EH (cell line): Measurements from ENCODE around the gene ZNF605.
"Not testable (repeated sequence)": the region's sequence is repeated elsewhere in the genome, so short reads cannot be mapped to it uniquely, and the experiment has no call there.

ENCODE experiments used
- DNase-seq: peaks from one replicate; pipeline ENCODE4 v3.0.0-alpha.2; 2015; ENCODE audit warnings: low read depth

ZNF605 gene

DNA sequence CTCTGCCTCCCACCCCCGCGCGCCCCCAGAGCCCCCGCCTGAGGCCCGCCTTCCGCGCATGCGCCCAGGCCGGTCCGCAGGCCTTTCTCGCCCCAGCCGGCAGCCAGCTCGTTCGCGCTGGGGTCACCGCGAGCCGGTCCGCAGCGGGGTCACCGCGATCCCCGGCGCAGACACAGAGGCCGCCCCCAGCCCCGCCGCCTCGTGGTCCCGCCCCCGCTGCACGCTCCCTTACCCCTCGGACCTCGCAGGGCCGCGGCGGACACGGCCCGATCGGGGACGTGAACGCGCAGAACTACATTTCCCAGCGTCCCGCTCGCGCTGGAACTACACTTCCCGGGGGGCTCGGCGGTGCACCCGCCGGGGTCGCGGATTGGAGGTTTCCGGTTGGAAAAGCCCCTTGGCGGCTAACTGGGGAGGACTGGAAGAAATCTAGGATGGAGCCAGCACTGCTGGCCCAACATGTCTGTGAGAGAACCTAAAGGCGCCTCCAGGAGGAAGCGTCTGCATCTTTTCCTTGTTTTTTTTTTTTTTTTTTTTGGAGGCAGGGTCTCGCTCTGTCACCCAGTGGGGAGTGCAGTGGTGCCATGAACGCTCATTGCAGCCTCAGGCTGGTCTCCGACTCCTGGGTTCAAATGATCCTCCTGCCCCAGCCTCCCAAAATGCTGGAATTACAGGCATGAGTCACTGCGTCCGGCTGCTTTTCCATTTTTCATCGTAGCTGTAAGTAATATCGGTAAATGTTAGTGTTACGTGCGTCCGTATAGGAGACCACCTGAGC, at the start of gene ZNF605:
Gene ZNF605 (minus strand): TSS at position 296 of the 778 bp plus-strand sequence. CDS start 10,671 bp downstream, outside the sequence.
- DNase-seq: peak; percentile 89

DNA sequence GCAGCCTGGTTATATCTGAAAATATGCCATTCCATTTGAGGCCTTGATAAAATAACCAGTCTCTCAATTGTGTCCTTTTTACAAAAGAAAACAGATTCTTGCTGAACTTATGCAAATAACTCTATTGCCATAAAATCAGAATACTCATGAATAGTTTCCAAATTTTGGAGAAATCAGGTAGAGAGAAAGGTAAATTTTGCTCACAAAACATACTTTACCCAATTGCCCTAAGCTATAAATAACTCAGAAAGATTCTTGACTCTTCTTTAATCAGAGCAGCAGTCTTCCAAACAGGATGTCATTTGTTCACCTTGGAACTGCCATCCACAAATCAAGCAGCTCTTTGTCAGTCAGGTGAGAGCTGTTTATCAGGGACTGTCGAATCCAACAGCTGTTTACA, 42.6 kb upstream of the ZNF605 start:
- DNase-seq: no peak

DNA sequence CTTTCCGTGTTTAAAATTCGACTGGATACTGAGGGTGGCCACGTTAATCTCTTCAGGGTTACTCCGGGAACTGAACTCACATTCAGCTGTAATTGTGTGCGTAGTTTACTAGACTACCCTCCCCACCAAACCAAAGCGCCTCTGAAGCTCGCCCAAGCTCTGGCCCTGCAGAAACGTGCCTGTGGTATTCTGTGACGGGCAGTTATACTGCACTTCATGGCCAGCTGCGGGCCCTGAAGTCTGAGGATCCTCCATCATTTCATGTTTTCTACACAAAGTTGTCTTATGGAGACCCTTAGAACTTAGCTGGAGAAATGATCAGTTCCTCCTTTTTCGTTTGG, 30.7 kb upstream of the ZNF605 start:
- DNase-seq: peak; percentile 21

DNA sequence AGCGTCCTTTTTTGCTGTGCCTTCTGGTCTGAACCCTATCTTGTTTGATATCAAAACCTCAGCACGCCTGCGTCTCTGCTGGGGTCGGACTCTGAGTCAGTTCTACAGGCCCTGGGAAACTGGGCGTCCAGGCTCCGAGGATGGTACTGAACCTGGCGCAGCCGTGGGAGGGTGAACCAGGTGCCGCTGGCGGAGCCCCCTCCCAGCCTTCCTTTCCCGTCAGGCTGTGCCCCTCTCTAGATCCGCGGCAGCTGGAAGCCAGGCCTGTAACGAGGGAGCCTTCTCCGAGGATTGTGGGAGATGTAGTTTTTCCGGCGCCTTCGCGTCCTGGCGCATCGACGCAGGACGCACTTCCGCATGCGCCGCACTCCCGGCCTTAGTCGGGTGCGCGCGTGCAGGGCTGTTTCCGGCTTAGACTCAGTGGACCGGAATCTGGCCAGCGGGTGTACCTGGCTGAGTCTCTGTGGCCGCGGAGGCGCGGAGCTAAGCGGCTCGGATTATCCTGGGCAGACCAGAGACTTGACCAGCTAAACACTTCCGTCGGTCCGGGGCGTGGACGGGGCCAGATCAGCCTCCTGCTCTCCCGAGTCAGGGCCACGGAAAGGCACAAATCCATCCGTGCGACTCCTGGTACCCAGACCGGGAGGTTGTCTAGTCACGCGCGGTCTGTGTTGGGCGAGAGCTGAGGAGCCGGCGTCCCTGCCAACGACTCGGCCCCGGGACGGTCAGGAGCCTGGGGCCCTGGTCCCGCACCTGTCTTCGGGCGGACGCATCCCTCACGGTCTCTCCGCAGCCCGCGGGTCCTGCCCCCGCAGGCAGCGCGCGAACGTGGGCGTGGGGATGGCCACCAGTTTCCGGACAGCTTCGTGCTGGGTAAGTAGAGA, 30.1 kb upstream of the ZNF605 start, which contains the start of gene ZNF26:
Gene ZNF26 (plus strand): TSS at position 367 of the 884 bp plus-strand sequence. CDS start 474 bp downstream, at position 841.
- peak; percentile 92 for DNase-seq

DNA sequence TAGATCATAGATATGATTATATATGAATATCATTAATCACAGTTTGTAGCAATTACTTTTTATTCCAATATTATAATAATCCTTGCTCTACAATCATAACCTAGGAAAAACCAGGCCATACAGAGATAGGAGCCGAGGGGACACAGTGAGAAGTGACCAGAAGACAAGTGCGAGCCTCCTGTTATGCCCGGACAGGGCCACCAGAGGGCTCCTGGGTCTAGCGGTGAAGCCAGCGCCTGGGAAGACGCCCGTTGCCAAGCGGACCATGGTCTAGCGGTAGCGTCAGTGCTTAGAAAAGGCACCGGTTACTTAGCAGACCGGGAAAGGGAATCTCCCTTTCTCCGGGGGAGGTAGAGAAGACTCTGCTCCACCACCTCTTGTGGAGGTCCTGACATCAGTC, 20.8 kb upstream of the ZNF605 start:
- DNase-seq: peak; percentile 3

DNA sequence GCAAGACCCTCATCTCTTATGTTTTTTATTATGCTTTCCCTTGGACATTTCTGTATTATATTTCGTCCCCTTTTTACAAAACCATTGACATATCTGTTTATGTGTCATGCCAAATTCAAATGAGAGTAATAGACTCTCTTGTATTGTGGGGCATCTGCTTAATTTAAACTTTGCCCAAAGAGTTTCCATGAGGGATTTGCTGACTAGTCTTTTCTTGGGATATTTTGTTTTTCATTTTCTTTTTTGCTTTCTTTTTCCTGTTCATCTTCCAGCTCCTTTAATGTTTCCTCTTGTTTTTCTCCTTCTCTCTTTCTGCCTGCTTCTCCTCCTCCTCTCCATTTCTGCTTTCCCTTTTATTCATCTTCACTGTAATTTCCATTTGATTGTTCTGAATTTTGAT, 16.3 kb upstream of the ZNF605 start:
- no peak for DNase-seq

DNA sequence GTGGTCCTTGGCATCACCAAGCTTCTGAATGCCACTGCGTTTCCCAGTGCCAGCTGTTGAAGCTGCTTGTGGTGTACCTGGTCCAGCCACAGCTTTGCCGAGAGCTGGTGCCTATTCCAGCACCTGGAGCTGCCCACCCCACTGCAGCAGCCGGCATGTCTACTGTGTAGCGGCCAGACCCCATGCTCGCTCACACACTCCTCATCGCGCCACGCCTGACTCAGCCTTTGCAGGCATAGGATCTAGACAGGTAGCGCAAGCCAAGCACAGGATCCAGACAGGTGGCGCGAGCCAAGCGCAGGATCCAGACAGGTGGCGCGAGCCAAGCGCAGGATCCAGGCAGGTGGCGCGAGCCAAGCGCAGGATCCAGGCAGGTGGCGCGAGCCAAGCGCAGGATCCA, 11.6 kb upstream of the ZNF605 start:
- no peak for DNase-seq

DNA sequence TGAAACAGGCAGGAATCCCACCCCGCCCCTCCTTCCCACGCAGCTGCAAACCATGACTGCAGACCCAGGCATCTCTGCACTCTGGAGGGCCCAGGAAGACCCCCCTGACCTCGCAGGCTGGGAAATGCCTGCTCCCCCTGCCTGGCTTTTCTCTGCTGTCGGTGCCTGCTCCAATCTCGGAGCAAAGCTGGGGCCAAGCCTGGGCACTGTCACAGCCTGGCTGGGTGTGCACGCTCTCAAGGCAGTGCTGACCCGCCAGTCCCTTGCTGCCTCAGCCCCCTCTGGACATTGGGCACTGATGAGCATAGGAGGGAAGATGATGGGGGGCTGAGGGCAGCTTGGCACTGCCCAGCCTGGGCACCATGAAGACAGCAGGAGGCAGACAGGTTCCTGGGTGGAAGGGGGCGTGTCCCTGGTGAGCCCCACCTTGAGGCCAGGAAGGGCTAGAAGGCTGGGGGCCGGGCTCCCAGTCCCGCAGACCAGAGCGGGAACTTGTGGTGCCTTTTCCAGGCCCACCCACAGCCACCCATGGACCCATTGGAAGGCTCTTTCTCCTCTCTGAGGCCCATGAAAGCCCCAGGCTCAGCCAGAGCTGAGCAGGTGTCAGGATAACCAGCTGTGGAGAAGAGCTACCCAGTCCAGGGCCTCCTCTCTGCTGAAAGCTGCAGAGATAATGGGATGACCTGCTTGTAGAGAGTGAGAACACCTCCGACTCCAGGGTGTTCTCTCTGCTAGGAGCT, 10.7 kb upstream of the ZNF605 start:
- no peak for DNase-seq

DNA sequence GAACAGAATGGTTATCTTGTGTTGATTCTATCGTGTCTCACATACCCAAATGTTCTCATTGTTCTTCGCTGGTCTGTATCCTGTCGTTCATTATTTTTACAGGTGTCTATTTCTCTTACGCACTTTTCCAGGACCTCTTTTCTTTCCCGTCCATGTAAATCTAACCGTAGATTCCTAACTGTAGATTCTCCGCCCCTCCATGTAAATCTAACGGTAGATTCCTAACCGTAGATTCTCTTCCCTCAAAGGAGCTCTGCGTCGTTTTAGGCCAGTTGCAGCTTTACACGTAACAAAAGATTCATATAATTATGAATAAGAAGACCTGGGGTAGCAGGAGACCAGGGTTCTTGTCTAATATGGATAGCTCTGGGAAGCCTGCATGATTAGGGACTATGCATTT, 9.7 kb upstream of the ZNF605 start:
- no peak for DNase-seq

DNA sequence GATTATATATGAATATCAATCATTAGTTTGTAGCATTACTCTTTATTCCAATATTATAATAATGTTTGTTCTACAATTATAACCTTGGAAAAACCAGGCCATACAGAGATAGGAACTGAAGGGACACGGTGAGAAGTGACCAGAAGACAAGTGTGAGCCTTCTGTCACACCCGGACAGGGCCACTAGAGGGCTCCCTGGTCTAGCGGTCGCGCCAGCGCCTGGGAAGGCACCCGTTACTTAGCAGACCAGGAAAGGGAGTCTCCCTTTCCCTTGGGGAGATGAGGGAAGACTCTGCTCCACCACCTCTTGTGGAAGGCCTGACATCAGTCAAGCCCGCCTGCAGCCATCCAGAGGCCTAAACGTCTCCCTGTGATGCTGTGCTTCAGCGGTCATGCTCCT, 7.8 kb upstream of the ZNF605 start:
- not testable (repeated sequence) for DNase-seq

DNA sequence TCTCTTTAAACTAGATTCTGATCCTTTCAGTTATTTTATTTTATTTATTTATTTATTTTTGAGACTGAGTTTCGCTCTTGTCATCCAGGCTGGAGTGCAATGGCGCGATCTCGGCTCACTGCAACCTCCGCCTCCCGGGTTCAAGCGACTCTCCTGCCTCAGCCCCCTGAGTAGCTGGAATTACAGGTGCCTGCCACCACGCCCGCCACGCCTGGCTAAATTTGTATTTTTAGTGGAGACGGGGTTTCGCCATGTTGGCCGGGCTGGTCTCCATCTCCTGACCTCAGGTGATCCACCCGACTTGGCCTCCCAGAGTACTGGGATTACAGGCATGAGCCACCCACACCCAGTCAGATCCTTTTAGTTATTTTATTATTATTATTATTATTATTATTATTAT, 5.7 kb upstream of the ZNF605 start:
- not testable (repeated sequence) for DNase-seq

DNA sequence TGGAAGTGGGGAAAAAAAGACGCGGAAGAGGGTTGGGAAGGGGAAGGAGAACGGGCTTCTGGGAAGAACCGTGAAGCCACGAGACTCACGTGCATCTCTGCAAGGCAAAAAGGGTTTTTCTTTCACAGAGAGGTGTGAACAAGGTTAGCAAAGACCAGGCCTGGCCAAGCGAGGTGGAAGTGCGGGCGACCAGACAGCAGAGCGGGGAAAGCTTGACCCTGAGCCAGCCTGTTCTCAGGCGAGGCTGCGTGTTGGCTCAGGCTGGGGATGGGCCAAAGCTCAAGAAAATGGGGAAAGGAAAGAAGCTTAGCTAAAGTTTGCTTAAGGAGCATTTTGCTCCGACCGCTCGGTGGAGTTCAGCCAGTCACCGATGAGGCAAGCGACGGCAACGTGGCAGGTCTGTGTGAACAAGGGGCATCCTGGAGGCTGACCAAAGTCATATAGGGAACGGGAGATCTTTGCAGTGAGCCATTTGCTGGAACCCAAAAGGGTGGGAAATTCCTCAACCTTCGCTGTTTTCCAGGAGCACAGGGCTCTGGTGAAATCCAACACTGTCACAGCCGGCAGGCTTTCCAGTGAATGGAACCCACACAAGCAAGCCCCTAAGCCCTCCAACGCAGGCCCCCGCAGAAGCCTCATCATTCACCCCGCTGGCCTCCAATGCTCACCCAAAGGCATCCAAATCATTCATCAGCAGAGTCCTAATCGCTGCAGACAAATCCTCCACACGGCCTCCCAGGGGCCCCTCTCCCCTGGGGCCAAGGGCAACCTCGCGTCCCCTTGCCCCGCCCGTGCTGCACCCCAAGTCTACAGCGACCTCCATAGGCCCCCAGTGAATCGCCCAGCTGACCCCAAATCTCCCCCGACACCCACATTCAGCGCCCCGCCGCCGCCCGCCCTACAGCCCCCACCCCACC, 754 bp downstream of the ZNF605 start:
- DNase-seq: peak; percentile 71

DNA sequence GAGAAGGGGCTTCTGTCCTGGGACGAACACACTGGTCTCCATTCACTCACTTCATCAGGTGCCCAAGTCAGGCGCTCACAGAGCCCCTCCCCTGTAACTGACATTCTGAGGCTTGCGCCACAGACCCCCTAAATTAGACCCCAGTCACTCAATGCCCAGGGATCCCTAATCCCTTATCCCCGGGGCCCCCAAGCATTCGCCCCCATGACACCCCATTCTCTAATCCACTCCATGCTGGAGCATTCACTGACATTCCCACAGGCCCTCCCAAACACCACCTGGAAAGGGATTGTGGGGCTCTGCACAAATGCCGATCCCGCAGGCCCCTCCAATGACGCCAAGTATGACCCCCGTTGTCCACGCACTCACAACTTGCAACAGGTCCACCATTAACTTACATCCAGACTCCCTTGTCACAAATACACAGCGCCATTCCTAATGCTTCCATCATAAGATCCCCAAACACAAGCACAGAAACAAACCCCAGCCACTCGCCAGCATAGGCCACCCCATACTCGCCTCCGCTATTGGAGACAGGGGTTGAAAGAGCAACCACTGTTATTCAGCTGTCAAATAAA, 1.5 kb downstream of the ZNF605 start:
- DNase-seq: no peak

DNA sequence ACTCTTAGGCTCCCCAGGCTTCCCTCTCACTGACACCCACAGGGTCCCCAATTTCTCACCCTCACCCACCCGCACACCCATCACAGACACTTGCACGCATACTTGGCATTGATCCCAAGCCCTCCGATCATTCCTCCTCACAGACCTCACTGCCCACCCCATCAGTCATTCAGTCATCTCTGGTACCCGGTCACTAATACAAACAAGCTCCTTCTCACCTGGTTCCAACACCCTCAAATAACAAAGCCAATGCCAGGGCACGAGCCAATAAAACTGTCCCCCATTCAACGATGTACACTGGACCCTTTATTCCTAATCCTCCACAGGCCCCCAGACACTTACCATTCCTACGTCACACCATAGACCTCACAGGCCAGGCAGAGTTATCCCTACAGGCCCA, 2.3 kb downstream of the ZNF605 start:
- no peak for DNase-seq

DNA sequence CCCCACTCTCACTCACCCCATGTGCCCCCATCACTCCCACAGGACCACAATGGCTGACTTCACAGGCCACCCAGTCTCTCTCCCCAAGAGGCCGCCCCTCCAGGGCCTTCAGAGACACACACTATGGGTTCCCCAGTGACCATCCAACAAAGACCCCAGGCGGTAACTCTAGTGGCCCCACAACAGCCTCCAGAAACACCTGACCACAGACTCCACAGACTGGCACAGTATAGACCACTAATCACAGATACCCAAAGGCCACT, 3.0 kb downstream of the ZNF605 start:
- DNase-seq: no peak

DNA sequence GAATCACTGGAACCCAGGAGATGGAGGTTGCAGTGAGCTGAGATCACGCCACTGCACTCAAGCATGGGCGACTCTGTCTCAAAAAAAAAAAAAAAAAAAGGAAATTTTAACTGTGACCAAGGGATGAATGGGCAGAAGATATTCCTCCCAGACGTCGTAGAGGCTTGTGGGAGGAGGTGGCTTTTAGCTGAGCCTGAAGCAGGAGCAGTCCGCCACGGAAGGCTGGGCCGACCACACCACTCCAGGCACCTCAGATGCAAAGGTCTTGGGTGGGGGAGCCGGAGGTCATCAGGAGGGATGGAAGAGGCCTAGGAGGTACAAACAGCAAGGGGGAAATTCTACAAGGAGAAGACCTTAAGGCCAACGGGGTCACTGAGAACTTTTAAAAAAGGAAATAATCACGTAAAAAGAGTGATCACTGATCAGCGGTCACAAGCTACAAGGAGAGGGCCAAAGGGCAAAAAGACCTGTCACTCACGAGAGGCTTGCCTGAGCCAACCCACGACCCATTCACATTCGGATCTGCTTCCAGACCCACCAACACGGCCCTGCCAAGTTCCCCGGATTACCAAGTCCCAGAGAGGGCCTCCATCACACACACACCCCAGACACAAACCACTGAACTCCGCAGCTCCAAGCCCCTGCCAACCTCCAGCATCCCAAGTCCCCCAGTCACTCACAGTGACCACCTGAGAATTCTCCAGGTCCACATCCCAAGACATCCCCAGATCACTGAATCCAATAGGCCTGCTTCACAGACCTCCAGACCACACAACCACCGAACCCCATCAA, 3.5 kb downstream of the ZNF605 start:
- DNase-seq: no peak

DNA sequence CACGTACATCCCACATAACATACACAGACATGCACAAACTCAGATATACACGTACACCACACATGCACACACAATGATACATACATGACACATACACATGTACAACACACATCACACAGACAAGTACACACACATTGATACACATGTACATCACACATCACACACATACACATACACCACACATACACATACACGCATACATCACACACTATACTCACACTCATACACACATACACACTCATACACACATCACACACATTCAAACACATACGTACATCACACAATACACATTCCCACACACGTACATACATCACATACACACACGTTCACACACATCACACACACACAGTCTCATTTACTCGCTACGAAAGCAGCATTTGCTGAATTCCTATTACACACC, 4.5 kb downstream of the ZNF605 start:
- DNase-seq: no peak

DNA sequence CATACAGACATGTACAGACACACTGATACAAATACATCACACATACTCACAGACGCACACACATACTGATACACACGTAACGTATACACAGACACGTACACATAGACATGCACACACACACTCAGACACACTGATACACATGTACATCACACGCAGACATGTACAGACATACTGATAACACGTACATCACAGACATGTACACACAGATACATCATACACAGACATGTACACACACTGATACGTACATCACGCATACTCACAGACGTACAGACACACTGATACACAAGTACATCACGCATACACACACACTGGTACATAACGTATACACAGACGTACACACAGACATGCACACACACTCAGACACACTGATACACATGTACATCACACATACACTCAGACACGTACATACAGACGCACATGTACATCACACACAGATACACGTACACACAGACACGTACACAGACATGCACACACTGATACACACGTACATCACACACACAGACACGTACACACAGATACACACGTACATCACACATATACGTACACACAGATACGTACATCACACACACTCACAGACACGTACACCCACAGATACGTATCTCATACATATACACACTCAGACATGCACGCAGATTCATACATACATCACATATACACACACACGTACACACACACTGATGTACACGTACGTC, 5.1 kb downstream of the ZNF605 start:
- DNase-seq: no peak

DNA sequence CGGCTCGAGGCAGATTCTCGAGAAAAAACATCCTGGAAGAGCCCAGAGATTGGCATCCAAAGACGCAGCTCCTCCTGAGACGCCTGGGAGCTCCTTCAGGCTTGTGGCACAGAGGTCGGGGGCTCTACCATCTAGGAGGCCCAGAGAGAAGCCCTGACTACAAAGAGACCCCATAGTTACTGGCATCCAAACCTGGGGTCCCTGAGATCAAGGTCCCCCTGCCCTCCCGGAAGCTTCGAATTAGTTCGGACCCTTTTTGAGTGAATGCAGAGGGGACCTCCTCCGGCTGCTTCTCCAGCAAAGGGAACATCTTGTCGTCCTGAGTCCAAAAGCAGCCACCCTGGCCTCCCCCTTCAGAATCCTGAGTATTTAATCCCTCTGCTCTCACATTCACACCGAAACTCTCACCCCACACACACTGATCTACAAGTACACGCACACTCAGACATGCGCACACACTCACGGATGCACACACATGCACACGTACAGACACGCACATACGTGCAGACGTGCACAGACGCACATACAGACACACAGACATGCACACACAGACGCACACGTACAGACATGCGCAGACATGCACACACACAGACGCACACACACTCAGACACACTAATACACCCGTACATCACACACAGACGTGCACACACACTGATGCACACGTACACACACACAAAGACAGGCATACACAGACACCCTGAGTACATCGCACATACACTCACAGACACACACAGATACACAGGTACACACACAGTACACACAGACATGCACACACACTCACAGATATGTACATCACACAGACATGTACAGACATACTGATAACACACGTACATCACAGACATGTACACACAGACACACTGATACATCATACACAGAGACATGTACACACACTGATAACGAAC, 5.9 kb downstream of the ZNF605 start:
- no peak for DNase-seq
